PFSK-1 (cell line): Measurements from ENCODE around the gene PHACTR3.

Source experiments
- FOXP2 ChIP-seq: optimal IDR thresholded peaks from 2 replicates; pipeline ENCODE3; 2011; ENCODE audit warnings: borderline replicate concordance, control low read depth, inconsistent platforms; ENCODE audit not compliant: insufficient read depth; ENCODE audit errors: extremely low read length, extremely low read depth
- POLR2AphosphoS5 ChIP-seq: IDR thresholded peaks from 2 replicates; pipeline ENCODE4 v1.6.1; 2012; ENCODE audit warnings: low read depth, mild to moderate bottlenecking, control low read depth, low read length, moderate library complexity
- REST ChIP-seq, 2 experiments: IDR thresholded peaks; 2 replicates each; pipeline versions ENCODE4 v1.6.1 to v1.8.0; 2011 to 2012; ENCODE audit warnings: low read depth in 2 of 2, low read length in 2 of 2, control low read depth in 1 of 2, inconsistent platforms in 1 of 2, mild to moderate bottlenecking in 1 of 2, moderate library complexity in 1 of 2; ENCODE audit not compliant: insufficient read depth in 1 of 2
- SIN3A ChIP-seq: IDR thresholded peaks from 2 replicates; pipeline ENCODE4 v1.6.1; 2012; ENCODE audit warnings: mild to moderate bottlenecking, low read length, moderate library complexity, borderline replicate concordance; ENCODE audit not compliant: insufficient read depth
- TAF1 ChIP-seq: IDR thresholded peaks from 2 replicates; pipeline ENCODE4 v1.6.1; 2012; ENCODE audit warnings: low read length, control low read depth, borderline replicate concordance; ENCODE audit not compliant: insufficient read depth

The PHACTR3 gene

DNA sequence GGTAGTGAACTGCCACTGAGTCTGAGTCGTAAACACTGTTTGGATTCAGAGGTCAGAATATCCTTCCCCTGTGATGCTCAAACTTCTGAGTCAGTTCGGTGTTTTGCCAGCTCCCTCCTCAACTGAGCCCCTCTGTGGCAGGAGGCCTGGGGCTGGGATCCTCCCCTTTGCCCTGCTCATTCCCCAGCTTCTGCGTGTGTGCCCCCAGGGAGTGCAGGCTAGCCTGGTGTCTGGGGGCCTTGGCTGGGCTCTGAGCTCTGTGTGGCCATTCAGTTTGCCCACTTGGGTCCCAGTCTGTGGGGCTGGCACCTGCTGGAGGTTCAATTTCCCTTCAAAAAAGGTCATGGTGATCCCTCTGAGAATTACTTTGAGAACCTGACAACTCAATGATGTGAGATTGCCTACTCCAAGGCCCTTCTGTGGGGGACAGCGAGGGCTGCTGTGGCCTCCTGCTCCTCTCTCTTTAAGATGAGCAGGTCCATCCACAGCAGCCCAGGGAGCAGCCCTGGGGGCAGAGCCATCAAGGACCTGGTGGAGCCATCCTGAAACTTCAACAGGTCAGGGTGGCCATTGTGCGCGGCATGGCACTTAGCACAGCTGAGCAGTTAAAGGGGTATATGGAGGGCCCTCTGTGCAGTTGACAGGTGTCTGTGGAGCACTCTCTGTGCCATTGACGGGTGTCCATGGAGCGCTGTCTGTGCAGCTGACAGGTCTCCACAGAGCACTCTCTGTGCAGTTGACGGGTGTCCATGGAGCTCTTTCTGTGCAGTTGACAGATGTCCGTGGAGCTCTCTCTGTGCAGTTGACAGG, 181.9 kb downstream of the PHACTR3 start:
- TF ChIP-seq TAF1, result no peak
- TF ChIP-seq POLR2AphosphoS5, result no peak
- TF ChIP-seq SIN3A, result no peak
- no peak for TF ChIP-seq FOXP2
- TF ChIP-seq REST (IDR thresholded peaks at IDR 0.05; ENCODE audit: insufficient read depth in 1 of 2, low read depth in 2 of 2, low read length in 2 of 2), result no peak

DNA sequence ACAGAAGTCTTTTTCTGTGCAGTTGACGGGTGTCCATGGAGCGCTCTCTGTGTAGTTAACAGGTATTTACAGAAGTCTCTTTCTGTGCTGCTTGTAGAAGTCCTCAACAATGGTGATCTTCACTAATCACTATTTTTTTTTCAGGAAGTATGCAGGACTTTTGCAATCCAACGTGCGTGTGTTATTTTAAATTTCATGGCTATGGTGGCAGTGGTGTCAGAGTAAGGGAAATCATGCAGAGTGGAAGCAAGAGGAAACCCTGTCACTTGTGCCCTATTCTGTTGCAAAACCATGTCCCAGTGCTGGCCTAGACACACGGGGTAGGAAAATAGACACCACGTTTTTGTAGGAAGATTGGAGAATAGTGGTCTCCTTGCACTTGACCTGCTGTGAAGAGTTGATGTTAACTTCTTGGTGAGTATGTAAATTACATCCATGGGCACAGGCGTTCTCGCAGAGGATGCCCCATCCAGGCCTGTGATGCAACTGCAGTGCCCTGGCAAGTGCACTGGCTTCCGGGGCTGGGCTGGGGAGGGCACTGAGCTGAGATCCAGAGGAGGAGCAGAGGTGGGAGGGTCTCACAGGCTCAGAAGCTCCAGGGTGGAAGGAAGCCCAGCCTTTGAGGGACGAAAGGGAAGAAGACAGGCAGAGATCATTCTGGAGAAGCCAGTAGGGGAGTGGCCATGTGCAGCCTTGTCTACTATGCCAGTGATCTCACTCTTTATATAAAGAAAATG, 182.6 kb downstream of the PHACTR3 start:
- no peak for TF ChIP-seq FOXP2
- TF ChIP-seq SIN3A, result no peak
- TF ChIP-seq TAF1, result no peak
- no peak for TF ChIP-seq POLR2AphosphoS5
- TF ChIP-seq REST (IDR thresholded peaks at IDR 0.05; ENCODE audit: insufficient read depth in 1 of 2, low read depth in 2 of 2, low read length in 2 of 2), result no peak

DNA sequence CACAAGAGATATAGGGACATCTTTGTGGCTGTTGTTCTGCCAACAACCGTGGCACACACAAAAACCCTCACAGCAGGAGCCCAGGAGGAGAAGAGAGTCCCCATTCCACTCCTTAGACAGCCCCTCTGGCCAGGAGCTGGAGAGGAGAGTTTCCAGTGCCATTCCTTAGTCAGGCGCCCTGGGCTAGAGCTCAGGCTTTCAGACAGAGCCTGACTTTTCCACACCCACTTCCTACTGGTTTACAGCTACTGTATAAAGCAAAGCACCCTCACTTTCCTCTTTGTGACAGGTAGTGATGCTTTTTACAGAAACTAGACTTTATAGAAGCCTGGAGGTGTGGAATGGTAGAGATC, 183.2 kb downstream of the PHACTR3 start:
- no peak for TF ChIP-seq REST (IDR thresholded peaks at IDR 0.05; ENCODE audit: insufficient read depth in 1 of 2, low read depth in 2 of 2, low read length in 2 of 2)
- TF ChIP-seq SIN3A, result no peak
- TF ChIP-seq TAF1, result no peak
- no peak for TF ChIP-seq POLR2AphosphoS5

DNA sequence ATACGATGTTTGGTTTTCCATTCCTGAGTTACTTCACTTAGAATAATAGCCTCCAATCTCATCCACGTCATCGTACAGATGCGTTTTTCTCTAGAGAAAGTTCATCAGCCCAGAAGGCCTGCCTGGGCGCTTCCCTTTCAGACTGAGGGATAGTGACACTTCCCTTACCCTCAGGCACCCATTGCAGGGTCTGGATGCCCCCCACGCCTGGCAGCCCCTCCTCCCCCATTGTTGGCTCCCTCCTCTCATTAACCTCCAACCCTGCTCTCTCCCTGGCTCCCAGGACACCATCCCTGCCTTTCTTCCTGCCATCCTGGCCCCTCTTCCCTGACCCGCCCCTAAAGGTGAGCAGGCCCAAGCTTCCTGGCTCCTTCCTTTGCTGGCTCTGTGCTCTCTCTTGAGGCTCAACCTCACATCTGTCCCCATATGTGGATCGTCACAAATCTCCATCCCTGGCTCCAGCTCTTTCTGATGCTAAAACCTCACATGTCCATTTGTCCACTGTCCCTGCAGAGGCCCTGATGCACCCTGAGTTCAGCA, 183.9 kb downstream of the PHACTR3 start:
- TF ChIP-seq FOXP2 (no peak), REST (IDR thresholded peaks at IDR 0.05; ENCODE audit: insufficient read depth in 1 of 2, low read depth in 2 of 2, low read length in 2 of 2) (no peak), SIN3A (no peak), TAF1 (no peak), POLR2AphosphoS5 (no peak)
